Breast epithelium (tissue), 3 donors: Measurements from ENCODE around the gene JAGN1.

Source experiments
- CTCF ChIP-seq, 3 donors: fragments of 450-650 bp; IDR thresholded peaks; one replicate each; pipeline ENCODE4 v1.5.1; 2016 to 2017; ENCODE audit warnings: antibody characterized with exemption in 3 of 3, mild to moderate bottlenecking in 3 of 3, moderate library complexity in 3 of 3
- POLR2A ChIP-seq: fragments of 450-650 bp; IDR thresholded peaks from one replicate; pipeline ENCODE4 v1.6.1; 2016; ENCODE audit warnings: antibody characterized with exemption, mild to moderate bottlenecking, moderate library complexity
- POLR2AphosphoS5 ChIP-seq, 3 donors: sonication (generic); formaldehyde crosslinking; IDR thresholded peaks; one replicate each; pipeline ENCODE4 v1.6.1; 2017; ENCODE audit warnings: antibody characterized with exemption in 3 of 3

- TF ChIP-seq CTCF (IDR thresholded peaks at IDR 0.05) (no peak), POLR2AphosphoS5 (IDR thresholded peaks at IDR 0.05) (no peak), POLR2A (no peak)
Measured at GRCh38 chr3:9869955-9870354, 20.5 kb upstream of the JAGN1 start.
